Measurements from ENCODE around the gene KIRREL3.

Gene KIRREL3

GRCh38 chr11:126484266-126484665 is 516.3 kb downstream of the KIRREL3 start:
- in situ Hi-C loops (cut with MboI; ENCODE audit: low sequenced_read_pairs): no loop called here
- H3K9me3 ChIP-seq: no peaks in the 10 kb centered on the region
- H3K4me1 ChIP-seq: peaks cover 3% of the 10 kb centered on the region; the same call in 1 of the 2 replicates
- H3K36me3 ChIP-seq (replicated peaks): no peaks in the 10 kb centered on the region
- DNase-seq (ENCODE audit: low spot score in 2 of 2): no peak
- no peak overlapping the region for H3K4me3 ChIP-seq
- no peaks in the 10 kb centered on the region for H3K27me3 ChIP-seq (ENCODE audit: low read depth)

- no peak for DNase-seq (ENCODE audit: low spot score in 2 of 2)
- Histone ChIP-seq H3K4me1 (peaks cover 3% of the 10 kb centered on the region; the same call in 1 of the 2 replicates), H3K4me3 (no peak overlapping the region), H3K27me3 (ENCODE audit: low read depth) (no peaks in the 10 kb centered on the region), H3K36me3 (replicated peaks) (no peaks in the 10 kb centered on the region), H3K9me3 (no peaks in the 10 kb centered on the region)
- in situ Hi-C loops (cut with MboI; ENCODE audit: low sequenced_read_pairs): no loop called here
Measured at GRCh38 chr11:126483621-126484195, 516.9 kb downstream of the KIRREL3 start.

GRCh38 chr11:126482586-126483108 is 517.9 kb downstream of the KIRREL3 start:
- H3K4me1 ChIP-seq: peaks cover 3% of the 10 kb centered on the region; the same call in 1 of the 2 replicates
- in situ Hi-C loops (cut with MboI; ENCODE audit: low sequenced_read_pairs): no loop called here

GRCh38 chr11:126481303-126481680 is 519.3 kb downstream of the KIRREL3 start:
- no peak for DNase-seq (ENCODE audit: low spot score in 2 of 2)
- in situ Hi-C loops (cut with MboI; ENCODE audit: low sequenced_read_pairs): no loop called here
- Histone ChIP-seq H3K36me3 (replicated peaks) (no peaks in the 10 kb centered on the region), H3K27me3 (ENCODE audit: low read depth) (no peaks in the 10 kb centered on the region), H3K4me1 (peaks cover 3% of the 10 kb centered on the region; the same call in 1 of the 2 replicates), H3K9me3 (no peaks in the 10 kb centered on the region), H3K4me3 (no peak overlapping the region)

More at GRCh38 chr11:126482586-126483108, 517.9 kb downstream of the KIRREL3 start:
- Histone ChIP-seq H3K9me3 (no peaks in the 10 kb centered on the region), H3K4me3 (no peak overlapping the region), H3K27me3 (ENCODE audit: low read depth) (no peaks in the 10 kb centered on the region), H3K36me3 (replicated peaks) (no peaks in the 10 kb centered on the region)
- DNase-seq (ENCODE audit: low spot score in 2 of 2): no peak

GRCh38 chr11:126480410-126481302 is 519.9 kb downstream of the KIRREL3 start:
- peak; percentile 79 to 85 for DNase-seq (ENCODE audit: low spot score in 2 of 2)
- Histone ChIP-seq H3K9me3 (no peaks in the 10 kb centered on the region), H3K27me3 (ENCODE audit: low read depth) (no peaks in the 10 kb centered on the region), H3K4me1 (peaks cover 3% of the 10 kb centered on the region; the same call in 1 of the 2 replicates), H3K4me3 (no peak overlapping the region), H3K36me3 (replicated peaks) (no peaks in the 10 kb centered on the region)
- in situ Hi-C loops (cut with MboI; ENCODE audit: low sequenced_read_pairs): no loop called here

- Histone ChIP-seq H3K9me3 (no peaks in the 10 kb centered on the region), H3K27me3 (ENCODE audit: low read depth) (no peaks in the 10 kb centered on the region), H3K4me3 (no peak overlapping the region), H3K4me1 (peaks cover 3% of the 10 kb centered on the region; the same call in 1 of the 2 replicates), H3K36me3 (replicated peaks) (no peaks in the 10 kb centered on the region)
- in situ Hi-C loops (cut with MboI; ENCODE audit: low sequenced_read_pairs): no loop called here
- DNase-seq (ENCODE audit: low spot score in 2 of 2): no peak
Measured at GRCh38 chr11:126480015-126480409, 520.6 kb downstream of the KIRREL3 start.

GRCh38 chr11:126479178-126479930 is 521.2 kb downstream of the KIRREL3 start:
- H3K4me3 ChIP-seq: no peak overlapping the region
- in situ Hi-C loops (cut with MboI; ENCODE audit: low sequenced_read_pairs): no loop called here
- no peaks in the 10 kb centered on the region for H3K9me3 ChIP-seq
- peaks cover 3% of the 10 kb centered on the region; the same call in 1 of the 2 replicates for H3K4me1 ChIP-seq
- no peaks in the 10 kb centered on the region for H3K27me3 ChIP-seq (ENCODE audit: low read depth)
- DNase-seq (ENCODE audit: low spot score in 2 of 2): no peak
- no peaks in the 10 kb centered on the region for H3K36me3 ChIP-seq (replicated peaks)

GRCh38 chr11:126478466-126478865 is 522.1 kb downstream of the KIRREL3 start:
- in situ Hi-C loops (cut with MboI; ENCODE audit: low sequenced_read_pairs): no loop called here

GRCh38 chr11:126477535-126478305 is 522.9 kb downstream of the KIRREL3 start:
- in situ Hi-C loops (cut with MboI; ENCODE audit: low sequenced_read_pairs): no loop called here
- Histone ChIP-seq H3K4me1 (peaks cover 3% of the 10 kb centered on the region; the same call in 1 of the 2 replicates), H3K36me3 (replicated peaks) (no peaks in the 10 kb centered on the region), H3K9me3 (no peaks in the 10 kb centered on the region), H3K4me3 (no peak overlapping the region), H3K27me3 (ENCODE audit: low read depth) (no peaks in the 10 kb centered on the region)
- DNase-seq (ENCODE audit: low spot score in 2 of 2): no peak

More at GRCh38 chr11:126478466-126478865, 522.1 kb downstream of the KIRREL3 start:
- DNase-seq (ENCODE audit: low spot score in 2 of 2): no peak
- Histone ChIP-seq H3K4me3 (no peak overlapping the region), H3K36me3 (replicated peaks) (no peaks in the 10 kb centered on the region), H3K27me3 (ENCODE audit: low read depth) (no peaks in the 10 kb centered on the region), H3K4me1 (peaks cover 3% of the 10 kb centered on the region; the same call in 1 of the 2 replicates), H3K9me3 (no peaks in the 10 kb centered on the region)

- H3K4me1 ChIP-seq: peaks cover 3% of the 10 kb centered on the region; the same call in 1 of the 2 replicates
- no peaks in the 10 kb centered on the region for H3K9me3 ChIP-seq
- no peaks in the 10 kb centered on the region for H3K27me3 ChIP-seq (ENCODE audit: low read depth)
- H3K36me3 ChIP-seq (replicated peaks): no peaks in the 10 kb centered on the region
- no peak for DNase-seq (ENCODE audit: low spot score in 2 of 2)
- H3K4me3 ChIP-seq: no peak overlapping the region
- in situ Hi-C loops (cut with MboI; ENCODE audit: low sequenced_read_pairs): no loop called here
Measured at GRCh38 chr11:126476977-126477376, 523.6 kb downstream of the KIRREL3 start.

GRCh38 chr11:126476266-126476924 is 524.2 kb downstream of the KIRREL3 start:
- DNase-seq (ENCODE audit: low spot score in 2 of 2): no peak
- in situ Hi-C loops (cut with MboI; ENCODE audit: low sequenced_read_pairs): no loop called here
- no peaks in the 10 kb centered on the region for H3K9me3 ChIP-seq

More at GRCh38 chr11:126476266-126476924, 524.2 kb downstream of the KIRREL3 start:
- H3K4me1 ChIP-seq: peaks cover 3% of the 10 kb centered on the region; the same call in 1 of the 2 replicates
- H3K27me3 ChIP-seq (ENCODE audit: low read depth): no peaks in the 10 kb centered on the region
- H3K4me3 ChIP-seq: no peak overlapping the region
- H3K36me3 ChIP-seq (replicated peaks): no peaks in the 10 kb centered on the region

Data from HAP-1 (cell line).